RWPE1 (cell line): Measurements from ENCODE around the gene DLX4.

Experiments used
- CTCF ChIA-PET: fragments of 350-600 bp; sonication (Branson Sonifier 250); formaldehyde crosslinking; extraction: SDS; loops from one replicate; lab custom pipeline; 2021; lab: Yijun Ruan, JAX
- POLR2A ChIA-PET: fragments of 400-600 bp; formaldehyde crosslinking; extraction: SDS; loops from one replicate; lab custom pipeline; 2020; ENCODE audit warnings: antibody characterized with exemption; ENCODE audit not compliant: low non-redundant PET; lab: Yijun Ruan, JAX
- DNase-seq: peaks from one replicate; pipeline ENCODE4 v3.0.0; 2012; ENCODE audit warnings: low spot score
- H3K27ac ChIP-seq: fragments of 450-650 bp; 2 replicates; pipeline ENCODE4 v1.5.1; 2017
- TF ChIP-seq, protein P1 (sequence below): fragments of 450-650 bp; conservative IDR thresholded peaks from 2 replicates; pipeline ENCODE4 v1.5.1; 2017; ENCODE audit warnings: low read depth, mild to moderate bottlenecking

Gene DLX4

DNA sequence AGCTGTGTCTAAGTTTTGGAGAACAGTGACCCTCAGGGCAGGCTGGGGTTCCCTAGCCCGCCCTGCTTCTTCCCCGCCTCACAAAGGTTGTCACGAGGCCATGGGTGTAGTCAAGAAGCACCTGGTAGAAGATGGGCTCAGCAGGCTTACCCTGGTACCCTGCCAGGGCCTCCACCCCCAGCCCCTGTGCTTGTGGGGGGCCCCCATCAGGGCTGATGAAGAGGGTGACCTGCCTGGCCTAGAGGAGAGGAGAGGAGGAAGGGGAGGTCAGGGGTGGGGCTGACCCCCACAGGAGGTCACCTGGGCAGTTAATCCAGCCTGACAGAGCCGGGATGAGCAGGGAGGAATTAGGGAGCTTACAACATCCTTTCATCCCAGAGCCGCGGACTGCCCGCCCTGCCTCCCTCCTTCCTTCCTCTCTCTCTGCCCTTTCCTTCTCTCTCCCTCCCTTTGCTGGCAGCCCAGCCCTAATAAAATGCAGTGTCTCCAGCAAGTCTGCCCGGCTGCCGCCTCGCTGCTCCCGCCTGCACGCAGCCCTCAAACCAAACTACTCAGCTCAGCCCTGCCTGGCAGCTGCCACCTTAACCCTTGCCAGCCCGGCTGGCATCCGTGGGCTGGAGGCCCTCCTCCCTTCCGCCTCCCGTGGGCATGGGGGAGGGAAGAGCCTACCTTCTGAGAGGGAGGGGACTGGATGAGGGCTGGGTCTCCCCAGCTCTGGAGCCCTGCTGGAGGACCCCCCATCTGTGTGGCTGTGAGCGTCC is 18.9 kb downstream of the DLX4 start:
- CTCF ChIA-PET: interaction anchor here (0.6 to 1.5 kb wide), 4 partner anchors 9 to 126 kb away, joined by 3 to 4 read pairs (median 4); no protein-coding TSS in a partner anchor
- TF ChIP-seq, protein P1, sequence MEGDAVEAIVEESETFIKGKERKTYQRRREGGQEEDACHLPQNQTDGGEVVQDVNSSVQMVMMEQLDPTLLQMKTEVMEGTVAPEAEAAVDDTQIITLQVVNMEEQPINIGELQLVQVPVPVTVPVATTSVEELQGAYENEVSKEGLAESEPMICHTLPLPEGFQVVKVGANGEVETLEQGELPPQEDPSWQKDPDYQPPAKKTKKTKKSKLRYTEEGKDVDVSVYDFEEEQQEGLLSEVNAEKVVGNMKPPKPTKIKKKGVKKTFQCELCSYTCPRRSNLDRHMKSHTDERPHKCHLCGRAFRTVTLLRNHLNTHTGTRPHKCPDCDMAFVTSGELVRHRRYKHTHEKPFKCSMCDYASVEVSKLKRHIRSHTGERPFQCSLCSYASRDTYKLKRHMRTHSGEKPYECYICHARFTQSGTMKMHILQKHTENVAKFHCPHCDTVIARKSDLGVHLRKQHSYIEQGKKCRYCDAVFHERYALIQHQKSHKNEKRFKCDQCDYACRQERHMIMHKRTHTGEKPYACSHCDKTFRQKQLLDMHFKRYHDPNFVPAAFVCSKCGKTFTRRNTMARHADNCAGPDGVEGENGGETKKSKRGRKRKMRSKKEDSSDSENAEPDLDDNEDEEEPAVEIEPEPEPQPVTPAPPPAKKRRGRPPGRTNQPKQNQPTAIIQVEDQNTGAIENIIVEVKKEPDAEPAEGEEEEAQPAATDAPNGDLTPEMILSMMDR: no peak

DNA sequence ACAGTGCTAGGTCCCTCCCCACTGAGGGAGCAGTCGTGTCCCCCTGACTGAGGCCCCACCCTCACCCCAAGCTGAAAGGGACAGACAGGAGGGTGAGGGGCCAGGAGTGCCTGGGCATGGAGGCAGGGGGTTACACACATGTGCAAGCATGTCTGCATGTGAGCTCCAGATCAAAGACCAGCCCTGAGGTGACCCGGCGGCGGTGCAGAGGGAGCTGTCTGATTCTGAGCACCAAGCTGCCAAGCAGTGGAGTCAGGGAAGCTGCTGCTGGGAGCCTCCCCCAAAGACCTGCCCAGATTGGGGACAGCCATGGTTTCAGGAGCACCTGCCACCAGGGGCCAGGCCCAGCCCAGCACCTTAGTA is 20.5 kb downstream of the DLX4 start:
- H3K27ac ChIP-seq: peak overlapping the region; percentile 90
- no peak for DNase-seq
- TF ChIP-seq, protein P1: no peak
- POLR2A ChIA-PET: no interaction called here
- CTCF ChIA-PET: interaction anchor here (0.5 to 1.7 kb wide), 4 partner anchors 37 to 539 kb away, joined by 3 to 14 read pairs (median 4); no protein-coding TSS in a partner anchor

More for the DNA sequence above, 18.9 kb downstream of the DLX4 start:
- DNase-seq: peak; percentile 32
- peak overlapping the region; percentile 90 for H3K27ac ChIP-seq
- POLR2A ChIA-PET: interaction anchor here (0.5 kb wide), 1 partner anchor 30 kb away, joined by 3 read pairs; no protein-coding TSS in a partner anchor

GRCh38 chr17:49990331-49990730 is 21.3 kb downstream of the DLX4 start:
- POLR2A ChIA-PET: no interaction called here
- TF ChIP-seq, protein P1: no peak
- DNase-seq: no peak
- peak overlapping the region; percentile 90 for H3K27ac ChIP-seq
- CTCF ChIA-PET: interaction anchor here (0.7 to 1.7 kb wide), 2 partner anchors 38 to 110 kb away, joined by 3 to 14 read pairs; no protein-coding TSS in a partner anchor

DNA sequence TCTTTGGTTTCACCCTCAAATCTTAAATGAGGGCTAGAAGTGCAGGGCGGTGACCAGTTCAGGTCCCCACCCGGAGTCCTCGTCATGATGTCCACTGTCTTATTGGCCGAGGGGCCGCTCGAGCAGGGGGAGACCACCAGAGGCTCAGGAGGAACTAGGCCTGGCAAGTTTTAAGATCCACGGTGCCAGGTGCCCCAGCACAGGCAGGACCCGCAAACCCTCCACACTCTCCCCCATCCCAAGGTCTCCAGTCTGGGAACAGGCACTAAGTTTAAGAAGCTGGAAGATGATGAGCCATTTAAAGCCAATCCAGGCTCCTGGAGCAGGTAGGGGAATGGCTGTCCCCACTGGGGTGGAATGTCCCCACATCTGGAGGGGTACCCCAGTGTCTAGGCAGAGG is 21.9 kb downstream of the DLX4 start:
- peak overlapping the region; percentile 90 for H3K27ac ChIP-seq
- ChIA-PET POLR2A (no interaction called here), CTCF (interaction anchor here (1.7 kb wide), 1 partner anchor 38 kb away, joined by 14 read pairs; no protein-coding TSS in a partner anchor)
- no peak for DNase-seq
- TF ChIP-seq, protein P1: no peak

DNA sequence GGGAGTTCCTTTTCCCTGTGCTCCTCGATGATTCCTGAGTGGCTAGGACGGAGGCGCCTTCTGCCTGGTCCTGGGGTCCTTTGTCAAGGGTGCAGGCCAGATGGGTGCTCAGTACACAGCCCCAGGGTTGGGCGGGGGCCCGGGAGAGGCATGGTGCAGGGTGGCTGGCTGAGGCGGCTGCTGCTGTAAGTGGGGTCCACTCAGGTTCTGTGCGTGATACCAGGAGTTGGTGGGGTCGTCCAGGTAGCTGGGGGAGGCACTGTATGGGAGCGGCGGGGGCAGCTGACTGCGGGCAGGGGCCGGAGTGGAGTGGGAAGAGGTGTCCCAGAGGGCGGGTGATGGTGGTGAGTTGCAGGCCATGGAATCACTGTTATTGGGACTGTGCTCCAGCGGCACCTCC is 22.4 kb downstream of the DLX4 start:
- CTCF ChIA-PET: no interaction called here
- peak overlapping the region; percentile 90; the same call in 1 of the 2 replicates for H3K27ac ChIP-seq
- TF ChIP-seq, protein P1: no peak
- no peak for DNase-seq
- POLR2A ChIA-PET: no interaction called here

DNA sequence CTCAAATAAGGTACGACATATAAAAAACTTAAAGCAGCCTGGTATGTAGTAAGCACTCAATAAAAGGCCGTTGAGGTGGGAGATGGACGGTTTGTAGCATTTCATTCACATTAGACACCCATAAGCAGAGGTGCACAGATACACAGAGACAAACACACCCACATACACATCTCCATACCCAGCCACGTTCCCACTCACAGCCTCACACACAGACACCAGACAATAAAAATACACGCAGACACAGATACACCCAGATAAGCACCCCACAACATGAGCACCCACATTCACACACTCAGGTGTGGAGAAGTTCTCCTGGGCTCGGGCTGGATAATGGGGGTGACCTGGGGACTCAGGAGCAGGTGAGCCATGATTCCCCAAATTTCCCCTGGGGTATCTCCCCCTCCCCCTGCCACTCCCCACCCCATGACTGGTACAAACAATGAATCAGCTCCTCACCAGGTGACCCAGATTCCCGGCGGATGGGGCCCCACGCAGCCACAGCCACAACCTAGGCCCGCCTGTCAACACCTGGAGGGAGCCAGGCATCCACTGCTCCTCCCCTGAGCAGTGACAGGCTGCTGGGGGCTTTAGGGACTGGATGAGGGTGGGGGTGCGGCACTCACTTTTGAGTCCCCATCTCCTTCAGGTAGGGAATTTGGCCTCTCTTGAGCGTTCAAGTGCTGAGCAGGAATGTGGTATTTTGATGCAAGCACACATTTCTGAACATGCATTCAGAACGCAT is 23.4 kb downstream of the DLX4 start:
- POLR2A ChIA-PET: no interaction called here
- CTCF ChIA-PET: interaction anchor here (0.7 to 0.8 kb wide), 2 partner anchors 14 to 239 kb away, joined by 3 read pairs; no protein-coding TSS in a partner anchor
- TF ChIP-seq, protein P1: no peak

More for the DNA sequence above, 23.4 kb downstream of the DLX4 start:
- no peak for DNase-seq
- H3K27ac ChIP-seq: peak overlapping the region; percentile 66
